Neural progenitor cell (in vitro differentiated cells): ENCODE measurements around the gene CD28.

Experiments used
- EZH2 ChIP-seq: fragments of 200-600 bp; sonication (generic); IDR thresholded peaks from 2 replicates; pipeline ENCODE4 v1.6.1; 2017; ENCODE audit warnings: antibody characterized with exemption, mild to moderate bottlenecking, moderate library complexity
- TF ChIP-seq, protein P1 (sequence below): fragments of 200-600 bp; sonication (generic); IDR thresholded peaks from 2 replicates; pipeline ENCODE4 v1.5.1; 2017; ENCODE audit warnings: antibody characterized with exemption, mild to moderate bottlenecking

DNA sequence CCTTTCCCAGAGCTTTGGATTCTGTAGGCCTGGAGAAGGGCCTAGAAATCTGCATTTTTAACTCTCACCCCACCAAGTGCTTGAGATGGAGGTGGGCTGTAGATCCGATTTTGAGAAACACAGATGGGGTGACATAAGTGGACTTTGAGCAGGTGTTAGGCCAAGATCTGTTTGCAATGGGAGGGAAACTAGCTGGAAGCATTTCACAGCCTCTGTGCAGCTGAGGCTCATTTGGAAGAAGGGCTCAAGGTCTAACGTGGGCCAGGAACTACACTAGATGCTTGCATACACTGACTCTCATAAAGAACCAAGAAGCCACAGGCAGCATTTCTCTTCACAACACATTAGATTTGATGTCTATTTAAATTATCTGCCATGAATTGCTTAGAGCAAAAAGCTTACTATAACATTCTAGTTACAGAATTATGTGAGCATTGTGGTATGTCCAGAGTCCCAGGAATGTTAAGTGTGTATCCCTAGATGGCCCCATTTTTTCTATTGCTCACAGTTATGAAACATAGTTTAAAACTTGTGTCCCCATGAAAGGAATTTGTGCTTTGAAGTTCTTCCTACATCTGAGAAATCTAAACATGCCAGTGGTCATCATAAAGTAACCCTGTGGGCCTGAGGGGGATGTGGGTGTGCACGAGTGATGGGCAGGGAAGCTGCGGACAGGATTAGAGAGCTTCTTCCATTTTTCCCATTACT is 77.2 kb downstream of the CD28 start:
- no peak for TF ChIP-seq EZH2
- TF ChIP-seq, protein P1, sequence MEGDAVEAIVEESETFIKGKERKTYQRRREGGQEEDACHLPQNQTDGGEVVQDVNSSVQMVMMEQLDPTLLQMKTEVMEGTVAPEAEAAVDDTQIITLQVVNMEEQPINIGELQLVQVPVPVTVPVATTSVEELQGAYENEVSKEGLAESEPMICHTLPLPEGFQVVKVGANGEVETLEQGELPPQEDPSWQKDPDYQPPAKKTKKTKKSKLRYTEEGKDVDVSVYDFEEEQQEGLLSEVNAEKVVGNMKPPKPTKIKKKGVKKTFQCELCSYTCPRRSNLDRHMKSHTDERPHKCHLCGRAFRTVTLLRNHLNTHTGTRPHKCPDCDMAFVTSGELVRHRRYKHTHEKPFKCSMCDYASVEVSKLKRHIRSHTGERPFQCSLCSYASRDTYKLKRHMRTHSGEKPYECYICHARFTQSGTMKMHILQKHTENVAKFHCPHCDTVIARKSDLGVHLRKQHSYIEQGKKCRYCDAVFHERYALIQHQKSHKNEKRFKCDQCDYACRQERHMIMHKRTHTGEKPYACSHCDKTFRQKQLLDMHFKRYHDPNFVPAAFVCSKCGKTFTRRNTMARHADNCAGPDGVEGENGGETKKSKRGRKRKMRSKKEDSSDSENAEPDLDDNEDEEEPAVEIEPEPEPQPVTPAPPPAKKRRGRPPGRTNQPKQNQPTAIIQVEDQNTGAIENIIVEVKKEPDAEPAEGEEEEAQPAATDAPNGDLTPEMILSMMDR: no peak
